SK-N-SH treated with all-trans-retinoic acid at 6 μM for 48 hours (cell line): ENCODE data around the gene GALM.
A peak's percentile ranks its signal among the peaks of the same experiment; 100 is the strongest.

ENCODE experiments used
- ATAC-seq: fragments of 200-7000 bp; cut with Tn5 transposase; 3 replicates; pipeline ENCODE4 v1.9.1; 2020; ENCODE audit warnings: mild to moderate bottlenecking, moderate library complexity
- ARNTL ChIP-seq: fragments of 450-650 bp; formaldehyde crosslinking; IDR thresholded peaks from 2 replicates; pipeline ENCODE4 v1.5.0; 2020; ENCODE audit warnings: low read depth, mild to moderate bottlenecking, moderate library complexity, borderline replicate concordance
- BACH2 ChIP-seq: fragments of 250-450 bp; sonication (Bioruptor Pico); IDR thresholded peaks from 2 replicates; pipeline ENCODE4 v1.9.0; 2021; ENCODE audit warnings: mild to moderate bottlenecking, borderline replicate concordance
- CSDC2 ChIP-seq: fragments of 250-450 bp; sonication (Bioruptor Pico); IDR thresholded peaks from 2 replicates; pipeline ENCODE4 v1.5.0; 2020; ENCODE audit warnings: mild to moderate bottlenecking, moderate library complexity
- ESRRG ChIP-seq: fragments of 250-450 bp; sonication (Bioruptor Pico); IDR thresholded peaks from 2 replicates; pipeline ENCODE4 v1.6.1; 2021; ENCODE audit warnings: mild to moderate bottlenecking
- GLIS3 ChIP-seq: fragments of 250-450 bp; sonication (Bioruptor Pico); IDR thresholded peaks from 2 replicates; pipeline ENCODE4 v1.5.0; 2020; ENCODE audit warnings: mild to moderate bottlenecking, moderate library complexity
- ISL1 ChIP-seq: fragments of 250-450 bp; sonication (Bioruptor Pico); IDR thresholded peaks from 2 replicates; pipeline ENCODE4 v2.1.2; 2022; ENCODE audit warnings: mild to moderate bottlenecking, moderate library complexity
- OSR1 ChIP-seq: fragments of 250-450 bp; sonication (Bioruptor Pico); IDR thresholded peaks from 2 replicates; pipeline ENCODE4 v1.8.0; 2022; ENCODE audit warnings: moderate library complexity, mild to moderate bottlenecking, inconsistent platforms
- PPARA ChIP-seq: fragments of 250-450 bp; sonication (Bioruptor Pico); IDR thresholded peaks from 2 replicates; pipeline ENCODE4 v1.5.0; 2020; ENCODE audit warnings: mild to moderate bottlenecking, borderline replicate concordance
- RARB ChIP-seq: fragments of 250-450 bp; sonication (Bioruptor Pico); IDR thresholded peaks from 2 replicates; pipeline ENCODE4 v1.8.0; 2021; ENCODE audit warnings: mild to moderate bottlenecking, moderate library complexity
- TCF4 ChIP-seq: fragments of 250-450 bp; sonication (Bioruptor Pico); IDR thresholded peaks from 2 replicates; pipeline ENCODE4 v1.8.0; 2021; ENCODE audit warnings: mild to moderate bottlenecking, moderate library complexity, borderline replicate concordance
- TOX ChIP-seq: fragments of 250-450 bp; sonication (Bioruptor Pico); IDR thresholded peaks from 2 replicates; pipeline ENCODE4 v1.8.0; 2021; ENCODE audit warnings: mild to moderate bottlenecking, moderate library complexity, borderline replicate concordance
- TSHZ2 ChIP-seq: fragments of 250-450 bp; sonication (Bioruptor Pico); IDR thresholded peaks from 2 replicates; pipeline ENCODE4 v1.5.0; 2020; ENCODE audit warnings: mild to moderate bottlenecking, moderate library complexity
- ZC3H10 ChIP-seq: fragments of 250-450 bp; sonication (Bioruptor Pico); IDR thresholded peaks from 2 replicates; pipeline ENCODE4 v1.5.1; 2021; ENCODE audit warnings: mild to moderate bottlenecking, moderate library complexity
- ZFP3 ChIP-seq: fragments of 250-450 bp; sonication (Bioruptor Pico); IDR thresholded peaks from 2 replicates; pipeline ENCODE4 v1.5.0; 2020; ENCODE audit warnings: mild to moderate bottlenecking, moderate library complexity
- ZFP30 ChIP-seq: fragments of 450-650 bp; formaldehyde crosslinking; IDR thresholded peaks from 2 replicates; pipeline ENCODE4 v1.5.0; 2022; ENCODE audit warnings: mild to moderate bottlenecking, moderate library complexity
- ZNF70 ChIP-seq: fragments of 450-650 bp; formaldehyde crosslinking; IDR thresholded peaks from 2 replicates; pipeline ENCODE4 v1.5.0; 2020; ENCODE audit warnings: mild to moderate bottlenecking, moderate library complexity
- ZNF8 ChIP-seq: fragments of 450-650 bp; formaldehyde crosslinking; IDR thresholded peaks from 2 replicates; pipeline ENCODE4 v1.5.0; 2020; ENCODE audit warnings: mild to moderate bottlenecking, moderate library complexity
- TF ChIP-seq, protein P1 (sequence below): fragments of 250-450 bp; sonication (Bioruptor Pico); IDR thresholded peaks from 2 replicates; pipeline ENCODE4 v1.5.1; 2021; ENCODE audit warnings: mild to moderate bottlenecking, moderate library complexity
- TF ChIP-seq, protein P2 (sequence below): fragments of 250-450 bp; sonication (Bioruptor Pico); IDR thresholded peaks from 2 replicates; pipeline ENCODE4 v1.8.0; 2020; ENCODE audit warnings: mild to moderate bottlenecking, moderate library complexity, borderline replicate concordance
- TF ChIP-seq, protein P3 (sequence below): fragments of 250-450 bp; sonication (Bioruptor Pico); IDR thresholded peaks from 2 replicates; pipeline ENCODE4 v1.5.1; 2020; ENCODE audit warnings: low read depth, mild to moderate bottlenecking, moderate library complexity
- TF ChIP-seq, protein P4 (sequence below): fragments of 250-450 bp; sonication (Bioruptor Pico); IDR thresholded peaks from 2 replicates; pipeline ENCODE4 v1.8.0; 2021; ENCODE audit warnings: low read depth, mild to moderate bottlenecking, moderate library complexity, borderline replicate concordance

The GALM gene

GRCh38 chr2:38747007-38747424 lies 81.1 kb downstream of the GALM start:
- peak; percentile 2; the same call in 1 of the 3 replicates for ATAC-seq
- TF ChIP-seq ZFP3 (CRISPR knock-in tag) (peak; percentile 35; the same call in 1 of the 2 replicates), ZNF8 (CRISPR knock-in tag) (no peak), TOX (CRISPR knock-in tag) (no peak), ESRRG (CRISPR knock-in tag) (0 out of 2 replicates have a peak, but pooled peaks have one; percentile 7), BACH2 (CRISPR knock-in tag) (no peak), TCF4 (CRISPR knock-in tag) (peak; percentile 89), GLIS3 (CRISPR knock-in tag) (peak; percentile 45; the same call in 1 of the 2 replicates), TSHZ2 (CRISPR knock-in tag) (peak; percentile 97), ISL1 (CRISPR knock-in tag) (peak; percentile 94)
- TF ChIP-seq, protein P1, sequence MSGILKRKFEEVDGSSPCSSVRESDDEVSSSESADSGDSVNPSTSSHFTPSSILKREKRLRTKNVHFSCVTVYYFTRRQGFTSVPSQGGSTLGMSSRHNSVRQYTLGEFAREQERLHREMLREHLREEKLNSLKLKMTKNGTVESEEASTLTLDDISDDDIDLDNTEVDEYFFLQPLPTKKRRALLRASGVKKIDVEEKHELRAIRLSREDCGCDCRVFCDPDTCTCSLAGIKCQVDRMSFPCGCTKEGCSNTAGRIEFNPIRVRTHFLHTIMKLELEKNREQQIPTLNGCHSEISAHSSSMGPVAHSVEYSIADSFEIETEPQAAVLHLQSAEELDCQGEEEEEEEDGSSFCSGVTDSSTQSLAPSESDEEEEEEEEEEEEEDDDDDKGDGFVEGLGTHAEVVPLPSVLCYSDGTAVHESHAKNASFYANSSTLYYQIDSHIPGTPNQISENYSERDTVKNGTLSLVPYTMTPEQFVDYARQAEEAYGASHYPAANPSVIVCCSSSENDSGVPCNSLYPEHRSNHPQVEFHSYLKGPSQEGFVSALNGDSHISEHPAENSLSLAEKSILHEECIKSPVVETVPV (CRISPR knock-in tag), result peak; percentile 48; the same call in 1 of the 2 replicates

GRCh38 chr2:38747819-38748218 lies 81.9 kb downstream of the GALM start:
- TF ChIP-seq PPARA, result no peak
- no peak for TF ChIP-seq TCF4 (CRISPR knock-in tag)
- TF ChIP-seq RARB (CRISPR knock-in tag), result no peak
- no peak for TF ChIP-seq BACH2 (CRISPR knock-in tag)
- TF ChIP-seq ZNF70 (CRISPR knock-in tag), result no peak
- TF ChIP-seq CSDC2 (CRISPR knock-in tag), result no peak
- no peak for TF ChIP-seq TOX (CRISPR knock-in tag)
- TF ChIP-seq ARNTL (CRISPR knock-in tag), result no peak
- TF ChIP-seq ZFP3 (CRISPR knock-in tag), result no peak
- TF ChIP-seq, protein P2, sequence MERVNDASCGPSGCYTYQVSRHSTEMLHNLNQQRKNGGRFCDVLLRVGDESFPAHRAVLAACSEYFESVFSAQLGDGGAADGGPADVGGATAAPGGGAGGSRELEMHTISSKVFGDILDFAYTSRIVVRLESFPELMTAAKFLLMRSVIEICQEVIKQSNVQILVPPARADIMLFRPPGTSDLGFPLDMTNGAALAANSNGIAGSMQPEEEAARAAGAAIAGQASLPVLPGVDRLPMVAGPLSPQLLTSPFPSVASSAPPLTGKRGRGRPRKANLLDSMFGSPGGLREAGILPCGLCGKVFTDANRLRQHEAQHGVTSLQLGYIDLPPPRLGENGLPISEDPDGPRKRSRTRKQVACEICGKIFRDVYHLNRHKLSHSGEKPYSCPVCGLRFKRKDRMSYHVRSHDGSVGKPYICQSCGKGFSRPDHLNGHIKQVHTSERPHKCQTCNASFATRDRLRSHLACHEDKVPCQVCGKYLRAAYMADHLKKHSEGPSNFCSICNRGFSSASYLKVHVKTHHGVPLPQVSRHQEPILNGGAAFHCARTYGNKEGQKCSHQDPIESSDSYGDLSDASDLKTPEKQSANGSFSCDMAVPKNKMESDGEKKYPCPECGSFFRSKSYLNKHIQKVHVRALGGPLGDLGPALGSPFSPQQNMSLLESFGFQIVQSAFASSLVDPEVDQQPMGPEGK, result no peak
- ATAC-seq, result no peak

GRCh38 chr2:38748391-38748790 lies 82.5 kb downstream of the GALM start:
- ATAC-seq, result no peak
- TF ChIP-seq PPARA (no peak), TCF4 (CRISPR knock-in tag) (no peak), CSDC2 (CRISPR knock-in tag) (no peak), ZNF8 (CRISPR knock-in tag) (no peak), ZNF70 (CRISPR knock-in tag) (no peak), OSR1 (CRISPR knock-in tag) (no peak), ZFP3 (CRISPR knock-in tag) (no peak), ZFP30 (no peak), TOX (CRISPR knock-in tag) (no peak), TSHZ2 (CRISPR knock-in tag) (no peak), RARB (CRISPR knock-in tag) (no peak), ZC3H10 (CRISPR knock-in tag) (no peak), ARNTL (CRISPR knock-in tag) (no peak)
- TF ChIP-seq, protein P1 (CRISPR knock-in tag), result no peak
- TF ChIP-seq, protein P3, sequence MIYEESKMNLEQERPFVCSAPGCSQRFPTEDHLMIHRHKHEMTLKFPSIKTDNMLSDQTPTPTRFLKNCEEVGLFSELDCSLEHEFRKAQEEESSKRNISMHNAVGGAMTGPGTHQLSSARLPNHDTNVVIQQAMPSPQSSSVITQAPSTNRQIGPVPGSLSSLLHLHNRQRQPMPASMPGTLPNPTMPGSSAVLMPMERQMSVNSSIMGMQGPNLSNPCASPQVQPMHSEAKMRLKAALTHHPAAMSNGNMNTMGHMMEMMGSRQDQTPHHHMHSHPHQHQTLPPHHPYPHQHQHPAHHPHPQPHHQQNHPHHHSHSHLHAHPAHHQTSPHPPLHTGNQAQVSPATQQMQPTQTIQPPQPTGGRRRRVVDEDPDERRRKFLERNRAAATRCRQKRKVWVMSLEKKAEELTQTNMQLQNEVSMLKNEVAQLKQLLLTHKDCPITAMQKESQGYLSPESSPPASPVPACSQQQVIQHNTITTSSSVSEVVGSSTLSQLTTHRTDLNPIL, result no peak
- TF ChIP-seq, protein P4, sequence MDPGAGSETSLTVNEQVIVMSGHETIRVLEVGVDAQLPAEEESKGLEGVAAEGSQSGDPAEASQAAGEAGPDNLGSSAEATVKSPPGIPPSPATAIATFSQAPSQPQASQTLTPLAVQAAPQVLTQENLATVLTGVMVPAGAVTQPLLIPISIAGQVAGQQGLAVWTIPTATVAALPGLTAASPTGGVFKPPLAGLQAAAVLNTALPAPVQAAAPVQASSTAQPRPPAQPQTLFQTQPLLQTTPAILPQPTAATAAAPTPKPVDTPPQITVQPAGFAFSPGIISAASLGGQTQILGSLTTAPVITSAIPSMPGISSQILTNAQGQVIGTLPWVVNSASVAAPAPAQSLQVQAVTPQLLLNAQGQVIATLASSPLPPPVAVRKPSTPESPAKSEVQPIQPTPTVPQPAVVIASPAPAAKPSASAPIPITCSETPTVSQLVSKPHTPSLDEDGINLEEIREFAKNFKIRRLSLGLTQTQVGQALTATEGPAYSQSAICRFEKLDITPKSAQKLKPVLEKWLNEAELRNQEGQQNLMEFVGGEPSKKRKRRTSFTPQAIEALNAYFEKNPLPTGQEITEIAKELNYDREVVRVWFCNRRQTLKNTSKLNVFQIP, result no peak
